GM10248 (cell line): ENCODE measurements around the gene ITCH.
"Not testable (repeated sequence)": the region's sequence is repeated elsewhere in the genome, so short reads cannot be mapped to it uniquely, and the experiment has no call there.

ENCODE experiments used
- CTCF ChIA-PET: fragments of 300-600 bp; sonication (Branson Sonifier 250); formaldehyde crosslinking; extraction: SDS; loops from one replicate; lab custom pipeline; 2021; ENCODE audit warnings: antibody characterized with exemption; lab: Yijun Ruan, JAX
- POLR2A ChIA-PET: fragments of 350-650 bp; sonication (Branson Sonifier 250); formaldehyde crosslinking; extraction: SDS; loops from one replicate; lab custom pipeline; 2020; ENCODE audit warnings: antibody characterized with exemption; lab: Yijun Ruan, JAX
- DNase-seq: peaks from one replicate; pipeline ENCODE4 v3.0.0; 2012; ENCODE audit errors: extremely low spot score
- TF ChIP-seq, protein P1 (sequence below): IDR thresholded peaks from 2 replicates; pipeline ENCODE4 v1.5.1; 2012; ENCODE audit warnings: mild to moderate bottlenecking, low read depth; ENCODE audit errors: extremely low read depth, missing control alignments, control extremely low read depth

ITCH gene

DNA sequence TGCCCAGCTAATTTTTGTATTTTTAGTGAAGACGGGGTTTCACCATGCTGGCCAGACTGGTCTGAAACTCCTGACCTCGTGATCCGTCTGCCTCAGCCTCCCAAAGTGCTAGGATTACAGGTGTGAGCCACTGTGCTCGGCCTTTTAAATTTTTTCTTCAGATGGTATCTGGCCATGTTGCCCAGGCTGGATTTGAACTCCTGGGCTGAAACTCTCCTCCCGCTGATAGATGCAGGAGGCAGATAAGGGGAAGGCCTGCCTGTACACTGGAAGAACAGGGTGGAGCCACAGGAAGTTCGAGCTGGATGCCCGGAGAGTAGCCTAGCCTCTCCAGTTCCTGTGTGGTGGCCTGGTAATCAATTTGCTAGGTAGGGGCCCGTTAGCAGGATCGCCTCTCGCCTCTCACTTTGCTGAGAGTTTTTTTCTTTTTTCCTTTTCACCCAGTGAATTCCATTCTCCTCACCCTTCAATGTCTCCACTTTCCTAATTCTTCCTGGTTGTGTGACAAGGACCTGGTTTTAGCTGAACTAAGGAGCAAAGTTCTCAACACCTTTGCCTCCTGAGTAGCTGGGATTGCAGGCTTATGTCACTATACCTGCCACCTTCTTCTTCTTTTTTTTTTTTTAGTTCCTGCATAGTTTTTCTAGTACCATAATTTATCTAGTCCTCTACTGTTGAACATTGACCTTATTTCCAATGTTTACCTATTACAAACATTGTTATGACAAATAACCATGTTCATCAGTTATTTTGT, 19.4 kb upstream of the ITCH start:
- TF ChIP-seq, protein P1, sequence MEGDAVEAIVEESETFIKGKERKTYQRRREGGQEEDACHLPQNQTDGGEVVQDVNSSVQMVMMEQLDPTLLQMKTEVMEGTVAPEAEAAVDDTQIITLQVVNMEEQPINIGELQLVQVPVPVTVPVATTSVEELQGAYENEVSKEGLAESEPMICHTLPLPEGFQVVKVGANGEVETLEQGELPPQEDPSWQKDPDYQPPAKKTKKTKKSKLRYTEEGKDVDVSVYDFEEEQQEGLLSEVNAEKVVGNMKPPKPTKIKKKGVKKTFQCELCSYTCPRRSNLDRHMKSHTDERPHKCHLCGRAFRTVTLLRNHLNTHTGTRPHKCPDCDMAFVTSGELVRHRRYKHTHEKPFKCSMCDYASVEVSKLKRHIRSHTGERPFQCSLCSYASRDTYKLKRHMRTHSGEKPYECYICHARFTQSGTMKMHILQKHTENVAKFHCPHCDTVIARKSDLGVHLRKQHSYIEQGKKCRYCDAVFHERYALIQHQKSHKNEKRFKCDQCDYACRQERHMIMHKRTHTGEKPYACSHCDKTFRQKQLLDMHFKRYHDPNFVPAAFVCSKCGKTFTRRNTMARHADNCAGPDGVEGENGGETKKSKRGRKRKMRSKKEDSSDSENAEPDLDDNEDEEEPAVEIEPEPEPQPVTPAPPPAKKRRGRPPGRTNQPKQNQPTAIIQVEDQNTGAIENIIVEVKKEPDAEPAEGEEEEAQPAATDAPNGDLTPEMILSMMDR = no peak
- ChIA-PET POLR2A (no interaction called here), CTCF (interaction anchor here (1.6 to 2.2 kb wide), 2 partner anchors 31 kb away, joined by 4 to 5 read pairs; no protein-coding TSS in a partner anchor)
- DNase-seq = no peak

DNA sequence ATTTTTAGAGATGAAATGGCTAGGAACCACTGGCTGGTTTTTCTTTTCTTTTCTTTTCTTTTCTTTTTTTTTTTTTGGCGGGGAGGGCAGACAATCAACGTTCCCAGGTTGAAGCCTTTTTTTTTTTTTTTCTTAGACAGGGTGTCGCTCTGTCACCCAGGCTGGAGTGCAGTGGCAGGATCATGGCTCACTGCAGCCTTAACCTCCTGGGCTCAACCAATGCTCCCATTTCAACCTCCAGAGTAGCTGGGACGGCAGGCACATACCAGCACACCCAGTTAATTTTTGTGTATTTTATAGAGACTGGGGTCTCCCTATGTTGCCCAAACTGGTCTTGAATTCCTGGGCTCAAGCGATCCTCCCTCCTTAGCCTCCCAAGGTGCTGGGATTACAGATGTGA, 18.8 kb upstream of the ITCH start:
- POLR2A ChIA-PET = no interaction called here
- CTCF ChIA-PET = interaction anchor here (1.6 kb wide), 1 partner anchor 31 kb away, joined by 4 read pairs; no protein-coding TSS in a partner anchor

DNA sequence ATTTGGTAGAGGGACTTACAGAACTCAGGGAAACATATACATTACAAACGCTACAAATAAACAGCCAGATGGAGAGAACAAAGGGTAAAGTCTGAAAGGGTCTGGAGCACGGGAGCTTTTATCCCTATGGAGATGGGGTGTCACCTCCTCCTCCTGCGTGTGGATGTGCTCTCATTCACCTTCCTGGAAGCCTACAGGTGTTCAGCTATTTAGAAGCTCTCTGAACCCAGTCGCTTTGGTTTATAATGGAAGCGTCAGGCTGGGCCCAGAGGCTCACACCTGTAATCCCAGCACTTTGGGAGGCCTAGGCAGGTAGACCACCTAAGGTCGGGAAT, 17.7 kb upstream of the ITCH start:
- CTCF ChIA-PET = interaction anchor here (1.6 kb wide), 1 partner anchor 32 kb away, joined by 4 read pairs; no protein-coding TSS in a partner anchor
- POLR2A ChIA-PET = no interaction called here
- TF ChIP-seq, protein P1 = no peak
- no peak for DNase-seq

More for the DNA sequence above, 18.8 kb upstream of the ITCH start:
- DNase-seq = no peak
- TF ChIP-seq, protein P1 = no peak

DNA sequence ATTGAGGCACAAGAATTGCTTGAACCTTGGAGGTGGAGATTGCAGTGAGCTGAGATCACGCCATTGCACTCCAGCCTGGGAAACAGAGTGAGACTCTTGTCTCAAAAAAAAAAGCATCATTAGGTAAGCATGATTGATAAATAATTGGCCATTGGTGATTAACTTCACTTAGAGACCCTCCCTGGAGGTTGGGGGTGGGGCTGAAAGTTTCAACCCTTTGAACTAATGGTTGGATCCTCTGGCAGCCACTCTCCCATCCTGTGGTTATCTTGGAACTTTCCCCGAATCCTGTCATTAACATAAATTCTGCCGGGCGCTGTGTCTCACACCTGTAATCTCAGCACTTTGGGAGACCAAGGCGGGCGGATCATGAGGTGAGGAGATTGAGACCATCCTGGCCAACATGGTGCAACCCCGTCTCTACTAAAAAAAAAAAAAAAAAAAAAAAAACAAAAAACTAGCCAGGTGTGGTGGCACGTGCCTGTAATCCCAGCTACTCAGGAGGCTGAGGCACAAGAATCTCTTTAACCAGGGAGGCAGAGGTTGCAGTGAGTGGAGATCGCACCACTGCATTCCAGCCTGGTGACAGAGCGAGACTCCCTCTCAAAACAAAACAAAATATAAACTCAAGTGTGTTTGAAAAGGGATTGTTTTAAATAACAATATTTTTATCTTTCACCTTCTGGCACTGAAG, 17.1 kb upstream of the ITCH start:
- POLR2A ChIA-PET = interaction anchor here (0.6 kb wide), 1 partner anchor 347 kb away, joined by 6 read pairs; no protein-coding TSS in a partner anchor
- CTCF ChIA-PET, DNase-seq: not testable (repeated sequence)

DNA sequence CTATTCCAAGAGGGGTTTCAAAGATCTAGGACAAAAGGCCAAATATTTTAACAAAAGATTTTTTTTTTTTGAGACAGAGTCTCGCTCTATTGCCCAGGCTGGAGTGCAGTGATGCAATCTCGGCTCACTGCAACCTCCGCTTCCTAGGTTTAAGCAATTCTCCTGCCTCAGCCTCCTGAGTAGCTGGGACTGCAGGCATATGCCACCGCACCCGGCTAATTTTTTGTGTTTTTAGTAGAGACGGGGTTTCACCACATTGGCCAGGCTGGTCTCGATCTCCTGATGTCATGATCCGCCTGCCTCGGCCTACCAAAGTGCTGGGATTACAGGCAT, 16.6 kb upstream of the ITCH start:
- POLR2A ChIA-PET = interaction anchor here (0.6 kb wide), 1 partner anchor 348 kb away, joined by 6 read pairs; no protein-coding TSS in a partner anchor
- DNase-seq, CTCF ChIA-PET: not testable (repeated sequence)

DNA sequence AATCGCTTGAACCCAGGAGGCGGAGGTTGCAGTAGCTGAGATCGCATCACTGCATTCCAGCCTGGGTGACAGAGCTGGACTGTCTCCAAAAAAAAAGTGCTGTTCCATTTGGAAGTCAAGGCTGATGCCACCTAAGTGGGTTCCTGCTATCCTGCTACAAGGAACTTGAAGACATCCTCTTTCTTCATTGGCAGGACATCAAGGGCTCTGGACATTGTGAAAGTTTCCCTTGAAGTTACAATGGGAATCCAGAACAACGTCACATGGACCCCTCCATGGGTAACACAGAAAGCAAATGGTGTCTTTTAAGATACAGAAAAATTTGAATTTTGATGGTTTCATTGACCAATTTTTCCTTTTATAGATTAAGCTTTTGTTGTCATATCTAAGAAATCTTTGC, 15.5 kb upstream of the ITCH start:
- TF ChIP-seq, protein P1 = no peak
- no peak for DNase-seq
- ChIA-PET POLR2A (no interaction called here), CTCF (interaction anchor here (0.6 to 1.8 kb wide), 3 partner anchors 12 to 333 kb away, joined by 3 to 4 read pairs (median 4); no protein-coding TSS in a partner anchor)

DNA sequence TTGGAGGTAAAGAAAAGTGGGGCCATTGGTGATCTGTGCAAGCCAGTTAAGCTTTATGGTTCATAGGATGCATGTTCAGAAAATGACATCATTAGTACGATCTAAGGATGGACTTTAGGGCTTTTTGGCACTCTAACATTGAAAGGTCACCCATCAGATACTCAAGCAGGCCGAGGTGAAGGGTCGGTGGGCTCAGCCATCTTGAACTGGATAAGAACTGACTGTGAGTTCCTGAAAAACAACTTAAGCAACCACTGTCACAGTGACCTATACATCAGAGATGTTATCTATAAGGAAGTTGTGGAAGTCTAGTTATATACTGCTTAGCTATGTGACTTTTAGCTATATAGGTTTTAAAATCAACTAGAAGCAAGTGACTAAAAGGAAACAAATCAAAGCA, 13.0 kb upstream of the ITCH start:
- TF ChIP-seq, protein P1 = no peak
- CTCF ChIA-PET = interaction anchor here (1.2 to 1.9 kb wide), 4 partner anchors 10 to 173 kb away, joined by 3 to 4 read pairs (median 4); no protein-coding TSS in a partner anchor
- DNase-seq = no peak

DNA sequence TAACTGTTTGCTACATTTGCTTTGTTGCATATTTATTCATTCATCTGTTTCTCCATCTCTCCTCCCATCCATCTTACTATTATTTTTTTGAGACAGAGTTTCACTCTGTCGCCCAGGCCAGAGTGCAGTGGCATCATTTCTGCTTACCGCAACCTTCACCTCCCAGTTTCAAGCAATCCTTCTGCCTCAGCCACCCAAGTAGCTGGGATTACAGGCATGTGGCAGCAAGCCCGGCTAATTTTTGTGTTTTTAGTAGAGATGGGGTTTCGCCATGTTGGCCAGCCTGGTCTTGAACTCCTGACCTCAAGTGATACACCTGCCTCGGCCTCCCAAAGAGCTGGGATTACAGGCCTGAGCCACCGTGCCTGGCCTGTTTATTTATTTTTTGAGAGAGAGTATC, 9.6 kb upstream of the ITCH start:
- DNase-seq, POLR2A ChIA-PET: not testable (repeated sequence)
- CTCF ChIA-PET = interaction anchor here (0.8 kb wide), 1 partner anchor 41 kb away, joined by 3 read pairs; no protein-coding TSS in a partner anchor

More for the DNA sequence above, 13.0 kb upstream of the ITCH start:
- POLR2A ChIA-PET = no interaction called here
